Measurements from ENCODE around the gene ZNF697. TPM values are rescaled to one million over a fixed set of nuclear protein-coding genes. Genes with fewer than 3 reads are reported as not detected.

The ZNF697 gene
- total and polyA plus RNA-seq, 4 donors: 2.3 to 22.2 (median 5.0) TPM

DNA sequence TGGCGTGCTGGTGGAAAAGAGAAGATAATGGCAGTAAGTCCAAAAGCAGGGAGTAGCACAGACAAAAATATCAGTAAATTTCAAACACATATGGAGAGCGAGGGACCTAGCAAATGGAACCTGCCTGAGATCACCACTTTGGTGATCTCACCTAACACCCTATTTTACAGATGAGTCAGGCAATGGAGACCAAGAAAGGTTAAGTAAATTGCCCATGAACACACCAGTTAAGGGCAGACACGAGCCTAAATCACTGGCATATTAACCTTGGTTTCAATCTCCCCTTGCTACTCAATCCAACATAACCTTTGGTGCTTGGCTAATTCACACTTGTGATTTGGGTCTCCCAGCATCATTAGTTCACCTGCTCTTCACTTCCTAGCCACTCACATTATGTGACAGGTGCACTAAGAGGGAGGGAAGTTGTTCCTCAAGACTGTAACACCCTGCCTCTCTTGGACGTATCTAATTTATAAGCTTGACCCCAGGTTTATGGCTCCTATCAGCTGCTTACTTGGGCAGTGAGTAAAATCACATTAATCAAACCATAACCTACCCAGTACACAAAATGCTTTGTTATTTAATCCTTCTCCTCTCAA lies 11.5 kb downstream of the ZNF697 start:
- Histone ChIP-seq H3K27ac (ENCODE audit: low read depth in 1 of 2, low read length in 1 of 2) (peak overlapping the region; percentile 44 to 73), H3K36me3 (ENCODE audit: control insufficient read depth in 4 of 4, insufficient read depth in 4 of 4, low read length in 4 of 4) (peaks cover 0 to 4% (median 0%) of the 10 kb centered on the region in 4 donors)
- DNase-seq: no peak

GRCh38 chr1:119635811-119636390 lies 12.2 kb downstream of the ZNF697 start:
- Histone ChIP-seq H3K4me1 (ENCODE audit: control insufficient read depth in 5 of 5, insufficient read depth in 5 of 5, low read length in 5 of 5) (peaks cover 18 to 96% (median 64%) of the 10 kb centered on the region in 5 donors), H3K9ac (ENCODE audit: insufficient read depth in 1 of 2, low read length in 2 of 2) (no peak overlapping the region), H3K27ac (ENCODE audit: low read depth in 1 of 2, low read length in 1 of 2) (peak overlapping the region; percentile 11 to 24), H3K4me3 (no peak overlapping the region), H3K27me3 (ENCODE audit: control insufficient read depth in 3 of 3, insufficient read depth in 3 of 3, low read length in 2 of 3) (no peaks in the 10 kb centered on the region), H3K36me3 (ENCODE audit: control insufficient read depth in 4 of 4, insufficient read depth in 4 of 4, low read length in 4 of 4) (peaks cover 0 to 3% (median 0%) of the 10 kb centered on the region in 4 donors), H3K9me3 (ENCODE audit: control insufficient read depth in 4 of 4, insufficient read depth in 3 of 4, low read length in 3 of 4) (no peaks in the 10 kb centered on the region)
- no peak for DNase-seq
- no peak for ATAC-seq (ENCODE audit: insufficient read depth, low FRiP score)
- WGBS, 2 donors: 69 to 77% methylated on average over 7 of the region's 7 CpGs
- TF ChIP-seq CTCF (IDR thresholded peaks at IDR 0.05; ENCODE audit: control extremely low read depth, extremely low read depth): no peak

More for the DNA sequence above, 11.5 kb downstream of the ZNF697 start:
- 89 to 94% methylated on average over 4 of the region's 4 CpGs for WGBS, 2 donors
- no peak overlapping the region for H3K4me3 ChIP-seq
- no peak for ATAC-seq (ENCODE audit: insufficient read depth, low FRiP score)
- H3K27me3 ChIP-seq (ENCODE audit: control insufficient read depth in 3 of 3, insufficient read depth in 3 of 3, low read length in 2 of 3): no peaks in the 10 kb centered on the region
- no peaks in the 10 kb centered on the region for H3K9me3 ChIP-seq (ENCODE audit: control insufficient read depth in 4 of 4, insufficient read depth in 3 of 4, low read length in 3 of 4)
- no peak for TF ChIP-seq CTCF (IDR thresholded peaks at IDR 0.05; ENCODE audit: control extremely low read depth, extremely low read depth)
- H3K9ac ChIP-seq (ENCODE audit: insufficient read depth in 1 of 2, low read length in 2 of 2): no peak overlapping the region
- H3K4me1 ChIP-seq (ENCODE audit: control insufficient read depth in 5 of 5, insufficient read depth in 5 of 5, low read length in 5 of 5): peaks cover 13 to 92% (median 59%) of the 10 kb centered on the region in 5 donors

DNA sequence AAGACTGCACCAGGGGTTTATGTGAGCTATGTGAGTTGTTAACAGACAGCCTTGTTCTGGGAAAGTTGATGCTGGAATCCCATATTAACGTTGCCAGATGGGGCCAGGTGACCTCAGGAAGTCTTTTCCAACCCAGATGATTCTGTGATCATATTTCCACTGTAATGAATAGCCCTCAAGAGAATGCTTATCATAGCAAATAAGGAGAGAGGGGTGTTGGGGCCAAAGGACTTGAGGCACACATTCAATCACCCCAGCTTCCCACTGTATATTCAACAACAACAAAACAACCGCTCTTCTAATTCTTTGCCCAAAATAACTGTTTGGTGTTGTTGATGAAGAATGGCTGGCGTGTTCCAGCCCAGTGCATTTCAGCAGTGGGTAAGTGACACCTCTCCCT lies 14.1 kb downstream of the ZNF697 start:
- no peak for TF ChIP-seq CTCF (IDR thresholded peaks at IDR 0.05; ENCODE audit: control extremely low read depth, extremely low read depth)
- H3K4me1 ChIP-seq (ENCODE audit: control insufficient read depth in 5 of 5, insufficient read depth in 5 of 5, low read length in 5 of 5): peaks cover 20 to 97% (median 53%) of the 10 kb centered on the region in 5 donors
- H3K27me3 ChIP-seq (ENCODE audit: control insufficient read depth in 3 of 3, insufficient read depth in 3 of 3, low read length in 2 of 3): no peaks in the 10 kb centered on the region
- H3K4me3 ChIP-seq: no peak overlapping the region
- H3K9me3 ChIP-seq (ENCODE audit: control insufficient read depth in 4 of 4, insufficient read depth in 3 of 4, low read length in 3 of 4): no peaks in the 10 kb centered on the region
- peak; percentile 69 to 94 (median 92) for DNase-seq
- WGBS, 2 donors: 65 to 79% methylated on average over 3 of the region's 3 CpGs
- H3K9ac ChIP-seq (ENCODE audit: insufficient read depth in 1 of 2, low read length in 2 of 2): no peak overlapping the region
- ATAC-seq (ENCODE audit: insufficient read depth, low FRiP score): no peak
- H3K36me3 ChIP-seq (ENCODE audit: control insufficient read depth in 4 of 4, insufficient read depth in 4 of 4, low read length in 4 of 4): peaks cover 0 to 3% (median 0%) of the 10 kb centered on the region in 4 donors
- peak overlapping the region in 1 of 2 donors; percentile 55 for H3K27ac ChIP-seq (ENCODE audit: low read depth in 1 of 2, low read length in 1 of 2)

Data from lung (tissue), 12 donors.